ENCODE results near the gene MAP7. TPM values are rescaled to one million over a fixed set of nuclear protein-coding genes. Genes with fewer than 3 reads are reported as not detected.

The MAP7 gene
- total RNA-seq, 1 donor: 1.4 TPM

- Histone ChIP-seq H2AFZ (ENCODE audit: low read length) (no peak overlapping the region), H3K27me3 (ENCODE audit: insufficient read depth, low read length) (peaks cover 11% of the 10 kb centered on the region), H3K9me3 (ENCODE audit: low read depth, low read length) (no peaks in the 10 kb centered on the region), H3K27ac (ENCODE audit: low read depth, low read length) (no peak overlapping the region), H3K36me3 (ENCODE audit: insufficient read depth, low read length) (no peaks in the 10 kb centered on the region), H3K4me1 (ENCODE audit: insufficient read depth, low read length) (no peaks in the 10 kb centered on the region), H3K4me3 (ENCODE audit: insufficient read depth, low read length) (no peak overlapping the region), H3K4me2 (ENCODE audit: insufficient read depth, low read length) (no peak overlapping the region), H3K79me2 (ENCODE audit: insufficient read depth, low read length) (no peaks in the 10 kb centered on the region), H4K20me1 (ENCODE audit: insufficient read depth, low read length) (no peaks in the 10 kb centered on the region)
- no peak for TF ChIP-seq CTCF (IDR thresholded peaks at IDR 0.05; ENCODE audit: extremely low read depth, low read depth, low read length)
- DNase-seq (ENCODE audit: insufficient read length, low spot score, missing footprints): no peak
Measured at GRCh38 chr6:136526937-136527336, 23.3 kb downstream of the MAP7 start.

- Histone ChIP-seq H3K4me1 (ENCODE audit: insufficient read depth, low read length) (no peaks in the 10 kb centered on the region), H3K9me3 (ENCODE audit: low read depth, low read length) (no peaks in the 10 kb centered on the region), H3K27ac (ENCODE audit: low read depth, low read length) (no peak overlapping the region), H3K79me2 (ENCODE audit: insufficient read depth, low read length) (no peaks in the 10 kb centered on the region), H3K36me3 (ENCODE audit: insufficient read depth, low read length) (no peaks in the 10 kb centered on the region), H2AFZ (ENCODE audit: low read length) (no peak overlapping the region), H3K4me2 (ENCODE audit: insufficient read depth, low read length) (no peak overlapping the region), H4K20me1 (ENCODE audit: insufficient read depth, low read length) (no peaks in the 10 kb centered on the region), H3K27me3 (ENCODE audit: insufficient read depth, low read length) (peaks cover 9% of the 10 kb centered on the region), H3K4me3 (ENCODE audit: insufficient read depth, low read length) (no peak overlapping the region)
- peak; percentile 40 for TF ChIP-seq CTCF (IDR thresholded peaks at IDR 0.05; ENCODE audit: extremely low read depth, low read depth, low read length)
- DNase-seq (ENCODE audit: insufficient read length, low spot score, missing footprints): peak; percentile 95
Measured at GRCh38 chr6:136526196-136526930, 23.9 kb downstream of the MAP7 start.

- Histone ChIP-seq H3K4me1 (ENCODE audit: insufficient read depth, low read length) (no peaks in the 10 kb centered on the region), H2AFZ (ENCODE audit: low read length) (no peak overlapping the region), H3K9me3 (ENCODE audit: low read depth, low read length) (no peaks in the 10 kb centered on the region), H3K4me3 (ENCODE audit: insufficient read depth, low read length) (no peak overlapping the region), H3K4me2 (ENCODE audit: insufficient read depth, low read length) (no peak overlapping the region), H4K20me1 (ENCODE audit: insufficient read depth, low read length) (no peaks in the 10 kb centered on the region), H3K79me2 (ENCODE audit: insufficient read depth, low read length) (no peaks in the 10 kb centered on the region), H3K27me3 (ENCODE audit: insufficient read depth, low read length) (peaks cover 6% of the 10 kb centered on the region), H3K27ac (ENCODE audit: low read depth, low read length) (no peak overlapping the region), H3K36me3 (ENCODE audit: insufficient read depth, low read length) (no peaks in the 10 kb centered on the region)
- DNase-seq (ENCODE audit: insufficient read length, low spot score, missing footprints): no peak
- no peak for TF ChIP-seq CTCF (IDR thresholded peaks at IDR 0.05; ENCODE audit: extremely low read depth, low read depth, low read length)
Measured at GRCh38 chr6:136525586-136526195, 24.5 kb downstream of the MAP7 start.

- Histone ChIP-seq H3K4me2 (ENCODE audit: insufficient read depth, low read length) (no peak overlapping the region), H3K79me2 (ENCODE audit: insufficient read depth, low read length) (no peaks in the 10 kb centered on the region)
- DNase-seq (ENCODE audit: insufficient read length, low spot score, missing footprints): no peak
Measured at GRCh38 chr6:136524936-136525413, 25.2 kb downstream of the MAP7 start.

More at GRCh38 chr6:136524936-136525413, 25.2 kb downstream of the MAP7 start:
- Histone ChIP-seq H3K4me3 (ENCODE audit: insufficient read depth, low read length) (no peak overlapping the region), H3K27me3 (ENCODE audit: insufficient read depth, low read length) (peaks cover 6% of the 10 kb centered on the region), H3K36me3 (ENCODE audit: insufficient read depth, low read length) (no peaks in the 10 kb centered on the region), H3K4me1 (ENCODE audit: insufficient read depth, low read length) (no peaks in the 10 kb centered on the region), H3K9me3 (ENCODE audit: low read depth, low read length) (no peaks in the 10 kb centered on the region), H2AFZ (ENCODE audit: low read length) (no peak overlapping the region), H4K20me1 (ENCODE audit: insufficient read depth, low read length) (no peaks in the 10 kb centered on the region), H3K27ac (ENCODE audit: low read depth, low read length) (no peak overlapping the region)
- TF ChIP-seq CTCF (IDR thresholded peaks at IDR 0.05; ENCODE audit: extremely low read depth, low read depth, low read length): no peak

Measured in osteoblast (primary cell).